AG04450 (cell line): ENCODE measurements around the gene FAM200B. TPM values are rescaled to one million over a fixed set of nuclear protein-coding genes. Genes with fewer than 3 reads are reported as not detected.

Experiments
- CTCF ChIA-PET: fragments of 300-600, 350-600 bp; formaldehyde crosslinking; extraction: SDS; loops from one replicate; lab custom pipeline; 2022; ENCODE audit warnings: antibody characterized with exemption, inconsistent platforms; lab: Charles Lee
- POLR2A ChIA-PET: fragments of 350-600 bp; formaldehyde crosslinking; extraction: SDS; loops from one replicate; lab custom pipeline; 2021; ENCODE audit warnings: antibody characterized with exemption, inconsistent platforms; lab: Yijun Ruan, JAX
- DNase-seq: peaks from one replicate; pipeline ENCODE4 v3.0.0-alpha.2; 2011; ENCODE audit warnings: low read depth, low spot score
- H3K27ac ChIP-seq: one replicate; pipeline ENCODE4 v1.5.1; 2012; ENCODE audit warnings: low read depth, low read length, control low read depth
- H3K27me3 ChIP-seq: one replicate; pipeline ENCODE4 v1.6.0; 2012; ENCODE audit warnings: low read length; ENCODE audit not compliant: control insufficient read depth, insufficient read depth
- H3K4me3 ChIP-seq: 2 replicates; pipeline ENCODE4 v1.5.1; 2011; ENCODE audit warnings: mild to moderate bottlenecking, low read depth, low read length, control low read depth
- H3K9me3 ChIP-seq: 2 replicates; pipeline ENCODE4 v1.5.1; 2012; ENCODE audit warnings: low read length; ENCODE audit not compliant: control insufficient read depth, insufficient read depth
- polyA minus RNA-seq: library from RNA; depleted of rRNA, polyadenylated mRNA; stranded (reverse); fragments of >200 nt; gene quantifications from 2 replicates; pipeline ENCODE4 v1.2.3, GENCODE V29; 2011; rRNA and poly(A)+ RNA removed
- polyA plus RNA-seq: library from polyadenylated mRNA; depleted of rRNA; stranded (reverse); fragments of >200 nt; gene quantifications from 2 replicates; pipeline ENCODE4 v1.2.3, GENCODE V29; 2011; rRNA removed
- TF ChIP-seq, protein P1 (sequence below): IDR thresholded peaks from 2 replicates; pipeline ENCODE4 v1.5.1; 2011; ENCODE audit warnings: low read depth, low read length, control low read depth, inconsistent platforms

FAM200B gene
- 31.6 and 47.3 TPM in 2 replicates for polyA plus RNA-seq
- 10.2 and 11.5 TPM in 2 replicates for polyA minus RNA-seq

DNA sequence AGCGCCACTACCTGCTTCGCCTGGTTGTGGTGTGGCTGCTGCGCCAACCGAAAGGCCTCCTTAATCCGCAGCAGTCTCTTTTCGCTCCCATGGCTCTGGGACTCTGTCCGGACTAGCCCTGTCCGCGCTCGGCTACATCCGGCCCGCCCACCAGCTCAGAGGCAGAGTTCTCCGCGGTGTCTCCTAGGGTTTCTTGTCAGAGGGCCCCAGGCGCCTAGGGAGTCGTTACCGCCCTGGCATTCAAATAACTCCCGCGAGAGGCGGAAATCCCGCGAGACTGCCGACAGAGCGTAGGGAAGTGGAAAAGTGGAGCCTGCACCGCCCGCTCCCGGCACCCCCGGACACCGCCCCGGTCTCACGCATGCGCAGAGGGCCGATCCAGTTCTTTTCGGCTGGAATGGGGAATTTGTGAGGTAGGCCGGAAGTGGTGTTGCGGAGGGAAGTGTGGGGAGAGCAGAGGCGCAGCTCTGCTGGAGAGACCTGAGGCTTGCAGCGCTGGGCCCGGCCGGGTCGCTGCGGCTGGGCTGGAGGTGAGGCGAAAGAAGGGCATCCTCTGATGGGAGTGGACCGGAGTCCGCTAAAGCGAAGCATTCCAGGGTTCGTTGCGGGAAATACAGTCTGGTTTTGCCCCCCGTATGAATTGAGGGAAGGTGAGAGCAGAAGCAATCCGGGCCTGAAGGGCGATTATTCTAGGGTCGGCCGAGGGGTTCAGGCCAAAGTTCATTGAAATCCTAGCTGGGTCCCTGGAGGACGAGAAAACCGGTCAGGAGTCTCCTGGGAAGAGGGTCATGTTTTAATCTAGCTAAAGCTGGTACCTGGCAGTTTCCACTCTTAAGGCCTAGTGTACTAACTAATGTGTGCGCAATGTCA, at the start of gene FAM200B:
Gene FAM200B, plus strand, starts transcription at position 456 of the 870 bp plus-strand sequence. CDS start 5,151 bp downstream, outside the sequence.
- H3K27ac ChIP-seq, result peak within 1 kb of the TSS; percentile 92
- POLR2A ChIA-PET, result interaction anchor here (0.7 to 3.1 kb wide), 10 partner anchors 9 to 1715 kb away, joined by 3 to 25 read pairs (median 4); partner anchors contain the start of genes BST1 and FBXL5
- H3K4me3 ChIP-seq, result peak within 1 kb of the TSS; percentile 90
- peak; percentile 96 for DNase-seq
- CTCF ChIA-PET, result interaction anchor here (1.5 kb wide), 2 partner anchors 28 to 202 kb away, joined by 4 to 7 read pairs; no protein-coding TSS in a partner anchor
- TF ChIP-seq, protein P1, sequence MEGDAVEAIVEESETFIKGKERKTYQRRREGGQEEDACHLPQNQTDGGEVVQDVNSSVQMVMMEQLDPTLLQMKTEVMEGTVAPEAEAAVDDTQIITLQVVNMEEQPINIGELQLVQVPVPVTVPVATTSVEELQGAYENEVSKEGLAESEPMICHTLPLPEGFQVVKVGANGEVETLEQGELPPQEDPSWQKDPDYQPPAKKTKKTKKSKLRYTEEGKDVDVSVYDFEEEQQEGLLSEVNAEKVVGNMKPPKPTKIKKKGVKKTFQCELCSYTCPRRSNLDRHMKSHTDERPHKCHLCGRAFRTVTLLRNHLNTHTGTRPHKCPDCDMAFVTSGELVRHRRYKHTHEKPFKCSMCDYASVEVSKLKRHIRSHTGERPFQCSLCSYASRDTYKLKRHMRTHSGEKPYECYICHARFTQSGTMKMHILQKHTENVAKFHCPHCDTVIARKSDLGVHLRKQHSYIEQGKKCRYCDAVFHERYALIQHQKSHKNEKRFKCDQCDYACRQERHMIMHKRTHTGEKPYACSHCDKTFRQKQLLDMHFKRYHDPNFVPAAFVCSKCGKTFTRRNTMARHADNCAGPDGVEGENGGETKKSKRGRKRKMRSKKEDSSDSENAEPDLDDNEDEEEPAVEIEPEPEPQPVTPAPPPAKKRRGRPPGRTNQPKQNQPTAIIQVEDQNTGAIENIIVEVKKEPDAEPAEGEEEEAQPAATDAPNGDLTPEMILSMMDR, result 0 out of 2 replicates have a peak, but pooled peaks have one; percentile 5
- no peaks in the 10 kb centered on the region for H3K9me3 ChIP-seq
- H3K27me3 ChIP-seq, result no peaks in the 10 kb centered on the region

DNA sequence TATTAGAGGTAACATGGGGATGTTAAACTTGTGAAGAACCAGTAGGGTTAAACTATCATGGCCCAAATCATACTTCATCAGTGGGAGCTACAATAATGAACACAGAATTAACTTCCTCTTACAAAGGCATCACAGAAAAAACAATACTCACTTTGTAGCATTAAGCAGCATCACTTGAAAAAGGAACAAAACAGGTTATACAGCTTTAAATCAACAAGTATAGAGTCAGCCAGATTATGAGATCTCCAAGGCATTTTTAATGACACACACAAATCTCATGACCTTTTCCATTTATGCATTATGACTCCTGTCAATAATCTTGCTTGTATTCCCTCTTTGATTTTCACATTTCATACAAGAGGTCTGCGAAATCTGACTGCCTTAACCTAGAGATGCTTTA, 44.8 kb upstream of the FAM200B start:
- Histone ChIP-seq H3K4me3 (no peak overlapping the region), H3K27ac (no peak overlapping the region), H3K27me3 (no peaks in the 10 kb centered on the region), H3K9me3 (no peaks in the 10 kb centered on the region)
- ChIA-PET POLR2A (no interaction called here), CTCF (interaction anchor here (1.3 kb wide), 1 partner anchor 13 kb away, joined by 3 read pairs; no protein-coding TSS in a partner anchor)
- no peak for DNase-seq
- TF ChIP-seq, protein P1, result no peak

DNA sequence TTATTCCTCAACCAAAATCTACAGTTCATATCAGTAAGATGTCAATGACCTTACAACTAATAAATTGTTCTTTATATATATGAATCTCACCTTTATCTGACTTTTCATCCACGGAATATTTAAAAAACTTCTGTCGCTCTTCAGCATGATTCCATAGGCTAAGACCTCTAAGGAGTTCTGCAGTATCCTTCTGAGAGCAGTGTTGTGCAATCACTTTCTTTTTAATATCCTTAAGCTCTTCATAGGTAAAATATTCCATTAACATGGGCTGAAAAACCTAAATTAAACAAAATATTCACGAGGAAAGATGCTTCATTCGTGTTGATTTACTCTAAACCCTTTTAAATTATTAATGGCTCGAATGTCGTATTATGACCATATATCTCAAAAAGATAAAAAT, 43.2 kb upstream of the FAM200B start:
- POLR2A ChIA-PET, result no interaction called here
- H3K9me3 ChIP-seq, result no peaks in the 10 kb centered on the region
- H3K4me3 ChIP-seq, result no peak overlapping the region
- CTCF ChIA-PET, result no interaction called here
- DNase-seq, result no peak
- no peaks in the 10 kb centered on the region for H3K27me3 ChIP-seq
- H3K27ac ChIP-seq, result no peak overlapping the region
- TF ChIP-seq, protein P1, result no peak

DNA sequence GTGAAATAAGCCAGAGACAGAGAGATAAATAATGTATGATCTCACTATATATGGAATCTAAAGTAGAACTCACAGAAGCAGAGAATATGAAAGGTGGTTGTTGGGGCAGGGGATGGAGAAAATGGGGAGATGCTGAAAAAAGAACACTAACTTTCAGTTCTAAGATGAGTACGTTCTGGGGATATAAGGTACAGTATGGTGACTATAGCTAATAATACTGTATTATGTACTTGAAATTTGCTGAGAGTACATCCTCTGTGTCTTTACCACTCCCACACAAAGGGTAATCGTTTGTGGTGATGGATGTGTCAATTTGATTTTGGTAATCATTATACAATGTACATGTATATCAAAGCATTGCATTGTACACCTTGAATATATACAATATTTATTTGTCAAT, 33.0 kb upstream of the FAM200B start:
- H3K27ac ChIP-seq, result no peak overlapping the region
- POLR2A ChIA-PET, result no interaction called here

More for the DNA sequence above, 33.0 kb upstream of the FAM200B start:
- no peaks in the 10 kb centered on the region for H3K9me3 ChIP-seq
- H3K4me3 ChIP-seq, result no peak overlapping the region
- TF ChIP-seq, protein P1, result no peak
- H3K27me3 ChIP-seq, result no peaks in the 10 kb centered on the region
- no peak for DNase-seq
- CTCF ChIA-PET, result no interaction called here
